ENCODE results near the gene GUCD1. TPM values are rescaled to one million over a fixed set of nuclear protein-coding genes. Genes with fewer than 3 reads are reported as not detected.
"Not testable (repeated sequence)": the region's sequence is repeated elsewhere in the genome, so short reads cannot be mapped to it uniquely, and the experiment has no call there.

Gene GUCD1
- total and polyA plus RNA-seq, 2 of the 8 experiments (the other 6 are each of a cell fraction or from before 2014, with no cell fraction given) = 85.2 to 128 TPM

GRCh38 chr22:24593559-24593835 is 38.6 kb upstream of the GUCD1 start:
- not testable (repeated sequence) for H3K4ac ChIP-seq (replicated peaks; ENCODE audit: insufficient read length, low read depth, low read length); H3K27me3 ChIP-seq (replicated peaks in 1 of 4; ENCODE audit: control insufficient read depth in 3 of 4, extremely low read depth in 1 of 4, insufficient read depth in 3 of 4, low read length in 3 of 4); H4K5ac ChIP-seq (ENCODE audit: insufficient read length, low read depth, low read length); H2BK120ac ChIP-seq (replicated peaks; ENCODE audit: low read depth, low read length); H4K20me1 ChIP-seq (replicated peaks in 1 of 2; ENCODE audit: control insufficient read depth in 1 of 2, insufficient read depth in 2 of 2, low read length in 2 of 2); H3K56ac ChIP-seq (replicated peaks; ENCODE audit: insufficient read length, low read depth, low read length); H2AK5ac ChIP-seq (ENCODE audit: low read depth, low read length); H4K91ac ChIP-seq (replicated peaks; ENCODE audit: insufficient read length, low read length); H2AFZ ChIP-seq (ENCODE audit: low read length); H2BK15ac ChIP-seq (ENCODE audit: low read length); H3K9ac ChIP-seq (replicated peaks in 1 of 4; ENCODE audit: extremely low read depth in 1 of 4, low read depth in 3 of 4, low read length in 3 of 4); H2BK12ac ChIP-seq (ENCODE audit: low read depth, low read length); H3K23me2 ChIP-seq (ENCODE audit: low read depth, low read length); H3K23ac ChIP-seq (ENCODE audit: insufficient read length); FAIRE-seq; H3K79me2 ChIP-seq (ENCODE audit: control insufficient read depth in 1 of 2, insufficient read depth in 2 of 2, low read length in 2 of 2); H3K18ac ChIP-seq (ENCODE audit: extremely low read depth, low read length); H3K14ac ChIP-seq (ENCODE audit: insufficient read length); DNase-seq (ENCODE audit: low read depth in 1 of 2, low spot score in 2 of 2); H3K79me1 ChIP-seq (ENCODE audit: low read depth, low read length); H3K36me3 ChIP-seq (ENCODE audit: control insufficient read depth in 2 of 4, insufficient read depth in 4 of 4, low read length in 3 of 4); H3K9me3 ChIP-seq (ENCODE audit: insufficient read depth in 2 of 2, low read depth in 1 of 2, low read length in 1 of 2); H3K27ac ChIP-seq (ENCODE audit: low read depth, low read length); H2BK20ac ChIP-seq (ENCODE audit: low read length)
- Histone ChIP-seq H4K8ac (ENCODE audit: extremely low read depth, insufficient read depth, low read length) (peak overlapping the region; percentile 74), H3K4me2 (ENCODE audit: insufficient read depth in 1 of 2, low read depth in 2 of 2, low read length in 2 of 2) (peak overlapping the region; percentile 57 to 95; a peak in 1 of 4 replicates), H3K4me3 (ENCODE audit: extremely low read depth in 1 of 4, insufficient read depth in 2 of 4, low read depth in 3 of 4, low read length in 4 of 4) (peak overlapping the region; percentile 41 to 87 (median 56); a peak in 5 of 8 replicates), H2BK5ac (ENCODE audit: low read depth, low read length) (0 out of 2 replicates have a peak overlapping the region, but pooled peaks have one; percentile 35), H3K4me1 (replicated peaks in 1 of 4; ENCODE audit: control insufficient read depth in 3 of 4, insufficient read depth in 4 of 4, low read length in 3 of 4) (peaks cover 0 to 25% (median 10%) of the 10 kb centered on the region in 4 experiments; a peak in 6 of 7 replicates)
- ChIA-PET POLR2A (ENCODE audit: partially characterized antibody) (interaction anchor here (0.6 to 4.4 kb wide), 9 partner anchors 10 to 301 kb away, joined by 3 to 38 read pairs (median 3); partner anchors contain the start of gene GUCD1), CTCF (ENCODE audit: partially characterized antibody) (interaction anchor here (0.6 to 1.1 kb wide), 2 partner anchors 12 to 310 kb away, joined by 3 read pairs; no protein-coding TSS in a partner anchor)
- WGBS, 2 experiments (ENCODE audit: extremely low coverage in 1 of 2, insufficient coverage in 1 of 2, insufficient read length in 1 of 2, insufficient replicate concordance in 2 of 2, low coverage in 1 of 2, low lambda C conversion rate in 2 of 2, missing lambda C conversion rate in 1 of 2) = 93% methylated on average over 7 of the region's 10 CpGs; no CpG with 5 or more reads in 1 of the 2 experiments
